Stimulated activated CD8-positive, alpha-beta memory T cell treated with anti-CD3 and anti-CD28 coated beads, Interleukin-2, amount 100 ng/mL, for 1 hour (primary cell): Measurements from ENCODE around the gene MMAB.
A peak's percentile ranks its signal among the peaks of the same experiment; 100 is the strongest.
"Not testable (repeated sequence)": the region's sequence is repeated elsewhere in the genome, so short reads cannot be mapped to it uniquely, and the experiment has no call there.

Source experiments
- DNase-seq, 2 donors: peaks; one replicate each; pipeline ENCODE4 v3.0.0-alpha.2; 2020; ENCODE audit warnings: low read depth in 2 of 2

The MMAB gene

DNA sequence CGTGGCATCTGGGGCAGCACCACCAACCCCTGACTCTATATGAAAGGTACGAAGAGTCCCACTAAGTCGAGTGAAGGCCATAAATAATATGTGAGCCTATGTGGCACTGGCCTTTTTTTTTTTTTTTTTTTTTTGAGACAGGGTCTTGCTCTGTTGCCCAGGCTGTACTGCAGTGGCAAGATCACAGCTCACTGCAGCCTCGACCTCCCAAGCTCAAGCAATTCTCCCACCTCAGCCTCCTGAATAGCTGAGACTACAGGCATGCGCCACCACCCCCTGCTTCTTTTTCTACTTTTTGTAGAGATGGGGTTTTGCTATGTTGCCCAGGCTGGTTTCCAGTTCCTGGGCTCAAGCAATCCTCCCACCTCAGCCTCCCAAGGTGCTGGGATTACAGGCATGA is 28.8 kb upstream of the MMAB start:
- not testable (repeated sequence) for DNase-seq

DNA sequence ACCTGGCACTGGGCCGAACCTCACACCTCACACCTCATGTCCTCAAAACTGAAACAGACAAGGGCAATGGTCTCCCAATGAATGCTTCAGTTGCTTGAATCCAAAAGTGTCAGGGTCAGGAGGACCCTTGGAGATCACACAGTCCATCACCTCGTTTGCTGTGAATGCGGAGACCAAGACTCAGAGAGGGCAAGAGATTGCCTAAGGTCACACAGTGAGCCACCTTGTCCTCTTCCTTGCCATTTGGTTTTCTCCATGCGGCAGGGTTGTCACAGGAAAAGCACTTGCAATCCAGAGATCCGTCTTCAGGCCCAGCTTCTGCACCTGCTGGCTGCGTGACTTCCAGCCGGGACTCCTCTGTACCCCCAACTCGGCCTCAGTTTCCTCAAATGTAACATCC is 28.3 kb upstream of the MMAB start:
- no peak for DNase-seq

DNA sequence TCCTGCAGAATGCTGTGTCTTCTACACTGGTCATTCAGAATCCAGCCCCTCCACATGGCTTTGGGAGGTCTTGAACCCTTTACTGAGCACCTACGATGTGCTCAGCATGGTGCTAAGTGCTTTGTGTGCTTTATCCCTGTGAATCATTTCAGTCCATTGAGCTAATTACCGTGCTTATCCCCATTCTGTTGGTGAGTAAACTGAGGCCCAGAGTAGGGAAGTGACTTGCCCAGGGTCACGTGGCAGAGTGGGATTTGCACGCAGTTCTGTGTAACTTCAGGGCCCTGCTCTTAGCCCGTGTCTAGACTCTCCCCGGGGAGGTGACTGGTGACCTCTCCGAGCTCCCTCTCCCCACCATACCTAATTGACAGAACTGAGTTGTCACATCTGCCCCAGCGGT is 27.7 kb upstream of the MMAB start:
- DNase-seq = no peak

DNA sequence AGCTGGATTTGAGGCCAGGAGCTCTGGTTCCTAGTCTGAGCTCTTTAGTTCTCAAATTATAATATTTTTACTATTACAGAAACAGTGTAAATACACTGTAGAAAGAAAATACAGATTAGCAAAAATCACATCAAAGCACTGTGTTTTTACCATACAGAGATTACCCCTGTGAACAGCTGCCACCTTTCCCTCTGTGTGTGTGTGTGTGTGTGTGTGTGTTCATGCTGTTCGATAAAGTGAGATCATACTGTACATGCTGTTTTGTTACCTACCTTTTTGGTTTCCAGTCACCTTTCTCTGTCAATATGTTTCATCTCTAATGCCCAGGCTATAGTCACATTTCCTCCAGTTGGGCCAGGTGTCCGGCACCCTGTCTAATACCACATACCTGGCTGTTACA is 27.2 kb upstream of the MMAB start:
- no peak for DNase-seq

DNA sequence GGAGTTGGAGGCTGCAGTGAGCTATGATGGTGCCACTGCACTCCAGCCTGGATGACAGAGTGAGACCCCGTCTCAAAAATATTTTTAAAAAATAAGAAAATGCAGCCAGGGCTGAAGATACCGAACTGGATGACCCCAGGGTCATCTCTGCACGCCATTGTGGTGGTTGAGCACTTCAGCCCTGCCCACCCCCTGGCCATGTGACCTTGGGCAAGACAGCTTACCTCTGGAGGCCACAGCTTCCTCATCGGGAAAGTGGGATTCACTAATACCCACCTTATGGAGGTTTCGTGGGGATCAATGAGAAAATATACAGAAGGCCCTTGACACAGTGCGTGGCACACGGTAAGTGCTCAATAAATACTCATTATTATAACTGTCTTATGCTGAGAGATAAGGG is 25.8 kb upstream of the MMAB start:
- DNase-seq = no peak

DNA sequence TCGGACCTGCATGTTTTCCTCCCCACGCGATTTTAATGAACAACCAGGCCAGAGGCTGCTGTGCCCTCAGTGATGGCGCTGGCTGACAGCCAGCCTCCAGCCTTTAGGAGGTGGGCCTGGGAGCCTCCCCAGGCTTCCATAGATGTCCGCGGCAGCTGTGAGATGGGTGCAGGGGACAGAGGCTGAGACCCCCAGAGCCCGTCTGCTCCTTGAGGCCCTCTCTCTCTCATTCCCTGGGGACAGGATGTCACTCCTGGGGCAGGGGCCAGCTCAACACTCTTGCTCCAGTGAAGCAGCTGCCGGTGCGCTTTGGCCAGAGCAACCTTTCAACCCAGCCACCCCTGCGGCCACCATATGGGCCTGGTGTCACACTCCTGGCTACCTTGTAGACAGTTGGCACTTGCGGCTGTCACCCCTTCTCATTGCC is 25.1 kb upstream of the MMAB start:
- DNase-seq = no peak

DNA sequence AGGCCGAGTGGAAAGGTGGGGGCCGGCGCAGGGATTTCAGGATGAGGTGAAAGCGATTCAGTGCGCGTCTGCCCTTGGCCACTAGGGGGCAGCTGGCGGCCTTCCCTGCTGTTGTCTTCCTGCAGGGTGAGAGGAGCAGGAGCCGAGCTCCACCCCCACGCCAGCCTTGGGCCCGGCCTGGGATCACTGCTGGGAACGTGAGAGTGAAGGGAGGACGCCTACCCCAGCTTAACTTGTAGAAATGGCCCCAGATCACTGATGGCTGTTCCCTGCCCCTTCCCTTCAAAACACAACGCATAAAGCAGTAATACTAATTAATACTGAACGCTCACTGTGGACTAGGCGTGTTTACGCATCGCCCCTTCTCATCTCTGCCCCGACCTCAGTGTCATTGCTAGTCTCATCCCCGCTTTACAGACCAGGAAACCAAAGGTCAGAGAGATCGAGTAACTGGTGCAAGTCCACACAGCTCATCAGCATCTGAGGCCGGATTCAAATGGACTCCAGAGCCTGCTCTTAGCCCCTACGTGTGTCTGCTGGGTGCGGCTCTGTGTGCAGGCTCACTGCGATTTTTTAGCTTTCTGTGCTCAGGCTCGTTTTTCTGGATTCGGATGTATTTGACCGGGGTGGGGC is 24.6 kb upstream of the MMAB start:
- DNase-seq = peak; percentile 22 to 36

DNA sequence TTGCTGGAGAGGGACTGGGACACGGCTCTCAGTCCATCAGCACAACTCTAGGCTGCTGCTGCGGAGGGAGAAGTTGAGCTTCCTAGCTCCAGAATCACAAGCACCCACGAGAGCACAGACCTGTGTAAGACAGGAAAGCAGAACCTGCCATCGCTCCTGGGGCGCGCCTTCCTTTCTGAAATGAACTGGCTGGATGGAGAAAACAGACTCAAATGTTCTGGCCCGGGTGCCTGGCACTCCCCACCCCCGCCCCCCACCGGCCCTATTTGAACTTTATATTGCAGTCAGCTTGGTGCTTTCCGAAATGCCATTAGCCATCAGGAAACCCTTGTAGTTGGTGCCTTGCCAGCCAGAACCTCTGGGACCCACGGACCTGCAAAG is 24.1 kb upstream of the MMAB start:
- no peak for DNase-seq

DNA sequence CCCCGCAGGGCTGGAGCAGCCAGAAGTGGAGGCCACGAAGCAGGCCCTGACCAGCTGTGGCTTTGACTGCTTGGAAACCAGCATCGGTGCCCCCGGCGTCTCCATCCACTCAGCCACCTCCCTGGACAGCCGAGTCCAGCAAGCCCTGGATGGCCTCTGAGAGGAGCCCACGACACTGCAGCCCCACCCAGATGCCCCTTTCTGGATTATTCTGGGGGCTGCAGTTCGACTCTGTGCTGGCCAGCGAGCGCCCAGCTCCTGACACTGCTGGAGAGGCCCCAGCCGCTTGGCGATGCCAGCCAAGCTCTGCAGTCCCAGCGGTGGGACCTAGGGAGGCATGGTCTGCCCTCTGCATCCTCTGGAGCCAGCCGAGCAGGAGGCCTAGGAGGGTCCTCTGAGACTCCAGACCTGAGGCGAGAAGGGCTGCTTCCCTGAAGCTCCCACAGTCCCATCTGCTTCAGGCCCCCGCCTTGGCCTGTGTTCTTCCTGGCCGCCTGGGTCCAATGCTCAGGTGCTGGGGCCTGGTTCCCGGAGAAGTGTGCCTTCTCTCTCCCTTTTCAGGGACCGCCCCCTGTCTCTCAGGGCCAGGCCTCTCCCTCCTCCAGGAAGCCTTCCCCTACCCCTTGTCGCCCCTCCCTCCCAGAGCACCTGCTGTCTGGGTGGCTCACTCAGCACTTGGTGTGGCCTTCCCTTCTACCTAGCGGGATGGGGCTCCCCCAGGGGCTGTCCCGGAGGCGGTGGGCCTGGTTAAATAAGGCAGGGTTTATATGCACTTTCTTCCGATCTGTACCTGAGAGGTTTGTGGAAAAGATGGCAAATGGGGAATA is 23.3 kb upstream of the MMAB start:
- DNase-seq = no peak

DNA sequence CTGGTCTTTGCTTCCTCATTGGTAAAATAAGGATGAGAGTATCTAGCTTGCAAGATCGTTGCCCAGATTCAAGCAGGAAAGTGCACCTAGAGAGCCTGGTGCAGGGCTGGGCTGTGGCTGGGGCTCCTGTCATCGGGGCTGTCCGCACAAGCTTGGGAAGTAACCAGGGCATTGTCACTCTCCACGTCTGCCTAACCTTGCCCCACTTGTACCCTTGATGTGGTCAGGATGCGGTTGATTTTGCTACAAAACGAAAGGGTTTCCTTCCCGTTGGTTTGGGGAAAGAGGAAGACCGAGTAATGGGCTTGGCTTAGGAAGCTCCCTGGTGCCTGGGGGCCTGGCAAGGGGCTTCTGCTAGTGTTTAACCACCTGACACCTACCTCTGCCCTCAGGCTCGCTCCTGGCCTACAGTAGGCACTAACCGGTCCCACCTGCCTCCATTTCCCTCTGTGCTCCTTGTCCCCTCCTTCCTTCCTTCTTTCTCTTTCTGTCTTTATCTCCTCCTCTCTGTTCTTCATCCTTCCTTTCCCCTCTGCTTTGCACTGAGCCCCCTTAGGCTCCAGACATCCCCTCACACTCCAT is 22.1 kb upstream of the MMAB start:
- DNase-seq = no peak

DNA sequence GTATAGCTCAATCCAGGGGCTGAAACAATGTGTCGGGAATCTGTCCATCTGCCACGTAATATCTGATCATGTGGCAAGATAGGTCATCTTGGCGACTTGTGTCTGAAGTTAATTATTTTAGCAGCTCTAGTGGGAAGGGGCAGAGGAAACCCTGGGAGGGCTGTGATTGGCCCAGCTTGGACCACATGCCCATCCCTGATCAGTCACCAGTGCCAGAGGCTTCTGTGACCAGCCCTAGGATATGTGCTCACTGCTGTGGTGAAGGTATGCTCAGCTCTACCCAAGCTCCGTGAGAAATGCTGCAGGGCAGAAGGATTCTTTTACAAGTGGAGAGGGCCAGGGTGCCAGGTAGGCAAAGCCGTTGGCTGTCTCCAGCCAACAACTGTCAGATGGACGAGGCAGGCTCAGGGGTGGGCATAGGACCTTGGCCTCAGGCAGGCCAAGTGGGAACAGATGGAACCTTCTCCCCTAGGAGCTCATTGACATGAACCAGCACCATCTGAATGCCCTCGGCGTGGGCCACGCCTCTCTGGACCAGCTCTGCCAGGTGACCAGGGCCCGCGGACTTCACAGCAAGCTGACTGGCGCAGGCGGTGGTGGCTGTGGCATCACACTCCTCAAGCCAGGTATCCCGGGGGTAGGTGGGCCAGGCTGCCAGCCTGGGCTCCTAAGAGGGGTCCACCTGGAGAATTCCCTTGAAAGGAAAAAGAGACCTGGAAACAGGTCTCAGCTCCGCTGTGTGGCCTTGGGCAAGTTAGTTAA is 21.4 kb upstream of the MMAB start:
- DNase-seq = no peak

DNA sequence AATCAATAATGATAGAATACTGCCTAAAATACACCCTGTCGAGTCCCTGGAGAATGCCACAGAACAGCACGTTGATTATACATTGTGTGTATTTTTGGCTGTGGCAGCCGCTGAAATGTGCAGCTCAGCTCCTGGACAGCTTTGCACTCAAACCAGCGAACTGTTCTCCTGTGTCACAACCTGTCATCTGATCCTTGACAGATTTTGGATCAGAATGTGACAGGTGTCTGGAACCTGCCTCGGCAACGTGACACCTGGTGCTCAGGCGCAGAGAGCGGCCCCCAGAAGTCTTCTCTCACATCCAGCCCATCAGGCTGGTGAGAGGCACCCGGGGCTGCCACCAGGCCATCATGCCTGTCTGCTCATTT is 19.6 kb upstream of the MMAB start:
- no peak for DNase-seq

DNA sequence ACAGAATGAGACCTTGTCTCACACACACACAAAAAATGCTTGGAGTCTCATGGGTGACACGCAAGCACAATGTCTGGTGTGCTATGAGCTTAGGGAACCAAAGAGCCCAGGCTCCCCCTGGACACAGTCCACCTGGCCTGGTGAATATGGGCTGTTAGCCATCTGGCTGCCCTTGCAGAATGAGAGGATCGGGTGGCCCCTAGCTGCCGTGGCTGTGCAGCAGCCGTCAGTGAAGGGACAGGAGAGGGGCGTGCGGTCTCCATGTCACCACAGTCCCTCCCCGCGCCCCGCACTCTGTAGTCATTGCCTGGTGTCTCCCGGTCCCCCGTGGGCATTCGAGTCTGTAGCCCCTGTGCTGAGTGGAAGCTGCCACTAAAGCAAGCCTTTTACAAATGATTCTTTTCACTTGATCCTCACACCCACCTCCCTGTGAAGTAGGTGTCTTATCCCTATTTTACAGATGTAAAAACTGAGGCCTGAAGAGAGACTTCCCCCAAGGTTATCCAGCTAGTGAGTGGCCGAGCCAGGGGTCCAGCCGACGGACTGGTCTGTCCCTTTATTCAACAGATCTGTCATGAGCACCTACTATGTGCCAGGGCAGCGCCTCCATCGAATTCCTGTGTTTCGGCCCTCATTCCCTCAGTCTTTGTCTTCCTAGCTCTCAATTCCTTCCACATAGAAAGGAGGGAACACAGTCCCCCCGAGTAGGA is 19.0 kb upstream of the MMAB start:
- DNase-seq = no peak

DNA sequence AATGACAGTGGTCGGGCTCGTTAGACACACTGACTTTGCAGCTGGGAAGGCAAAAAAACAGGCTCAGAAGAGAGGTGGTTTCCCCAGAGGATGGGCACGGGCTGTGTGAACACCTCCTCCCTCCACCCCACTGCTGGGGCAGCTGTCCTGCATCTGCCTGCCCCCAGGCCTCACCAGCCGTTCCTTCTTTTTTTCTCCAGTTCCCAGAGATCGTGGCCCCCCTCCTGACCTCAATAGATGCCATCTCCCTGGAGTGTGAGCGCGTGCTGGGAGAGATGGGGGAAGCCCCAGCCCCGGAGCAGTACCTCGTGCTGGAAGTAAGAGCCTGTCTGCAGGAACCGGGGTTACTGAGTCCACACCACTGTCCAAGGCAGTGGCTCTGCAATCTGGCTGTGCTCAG is 17.7 kb upstream of the MMAB start:
- DNase-seq = no peak

DNA sequence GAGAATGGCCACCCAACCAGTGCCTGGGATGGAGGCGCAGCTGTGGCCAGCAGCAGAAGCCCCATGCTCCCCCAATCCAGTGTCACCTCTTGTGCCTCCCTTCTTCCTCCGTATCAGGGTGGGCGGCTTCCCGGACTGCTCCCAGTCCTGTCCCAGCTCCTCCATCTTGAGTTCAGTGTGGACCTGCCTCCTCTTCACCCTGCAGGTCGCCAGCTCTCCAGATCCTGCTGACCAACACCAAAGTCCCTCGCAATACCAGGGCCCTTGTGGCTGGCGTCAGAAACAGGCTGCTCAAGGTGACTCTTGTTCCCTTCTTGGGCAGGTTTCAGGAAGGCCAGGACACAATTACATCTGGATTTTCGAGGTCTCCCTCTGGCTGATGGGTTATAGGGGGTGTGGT is 17.3 kb upstream of the MMAB start:
- no peak for DNase-seq

DNA sequence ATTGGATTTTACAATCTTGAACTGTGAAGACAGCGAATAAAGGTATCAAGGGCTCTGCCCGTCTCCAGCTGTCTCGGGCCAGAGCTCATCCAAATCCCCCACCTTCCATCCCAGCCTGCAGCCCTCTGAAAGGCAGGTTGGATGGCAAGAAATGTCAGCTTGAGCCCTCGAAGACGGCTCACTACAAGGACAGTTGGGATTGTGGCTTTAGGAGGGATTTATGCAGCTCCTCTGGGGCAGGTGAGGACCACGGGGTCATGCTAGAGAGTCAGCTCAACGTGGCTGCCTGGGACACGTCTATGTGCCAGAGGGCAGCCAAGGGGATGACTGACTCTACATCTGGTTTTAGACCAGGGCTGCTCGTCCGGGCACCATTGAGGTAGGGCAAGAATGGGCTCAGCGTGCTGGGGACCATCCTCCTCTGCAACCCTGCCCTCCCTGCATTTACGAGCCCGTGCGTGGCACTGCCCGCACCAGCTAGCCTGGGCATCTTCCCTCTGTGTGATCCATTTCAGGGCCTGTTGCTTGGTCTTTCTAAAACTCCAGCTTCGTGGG is 16.5 kb upstream of the MMAB start:
- no peak for DNase-seq

DNA sequence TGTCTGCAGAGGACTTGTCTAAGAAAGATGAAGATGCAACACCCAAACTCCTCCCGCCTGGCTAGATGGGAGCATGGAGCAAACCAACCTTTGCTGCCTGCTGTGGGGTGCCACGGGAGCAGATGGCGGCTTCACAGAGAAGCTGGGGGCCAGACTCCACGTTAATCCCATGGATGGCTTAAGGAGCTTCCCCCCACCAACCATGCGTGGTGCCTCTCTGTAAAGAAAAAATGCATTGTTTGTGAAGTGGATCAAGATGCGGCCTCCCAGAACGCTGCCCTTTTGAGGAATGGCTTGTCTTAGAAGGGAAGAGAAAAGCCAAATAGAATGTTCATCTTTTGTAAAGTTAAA is 15.9 kb upstream of the MMAB start:
- DNase-seq = no peak

DNA sequence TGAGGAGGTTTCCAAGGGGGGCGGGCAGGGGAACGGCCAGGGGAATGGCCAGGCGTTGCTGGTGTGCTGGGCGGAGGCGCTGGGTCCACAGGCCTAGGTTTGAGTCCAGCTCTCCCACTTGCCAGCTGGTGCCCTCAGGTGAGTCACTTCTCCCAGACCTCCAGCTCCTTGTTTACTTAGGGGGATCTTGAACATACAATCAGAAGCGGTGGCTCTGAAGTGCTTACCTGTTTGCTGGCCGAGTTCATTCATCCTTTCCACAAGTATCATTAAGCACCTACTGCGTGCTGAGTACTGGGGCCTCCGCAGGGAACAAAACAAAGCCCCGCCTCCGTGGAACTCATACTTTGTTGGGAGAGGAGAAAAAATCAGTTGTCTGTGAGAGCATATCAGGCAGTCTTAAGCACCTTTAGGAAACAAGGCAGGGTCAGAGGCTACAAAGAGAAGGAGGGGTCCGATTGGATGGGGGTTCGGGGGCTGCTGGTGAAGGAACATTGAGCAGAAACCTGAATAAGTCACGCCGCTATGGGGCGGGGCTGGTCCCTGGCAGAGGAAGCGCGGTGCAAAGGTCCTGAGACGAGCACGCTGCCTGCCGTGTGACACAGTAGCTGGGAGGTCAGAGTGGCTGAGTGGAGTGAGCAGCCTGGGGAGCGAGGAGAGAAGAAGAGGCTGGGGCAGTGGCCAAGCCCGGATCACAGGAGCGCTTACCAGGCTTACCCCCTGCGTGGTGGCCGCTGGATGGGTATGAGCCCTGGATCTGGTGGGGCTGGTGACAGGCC is 15.3 kb upstream of the MMAB start:
- DNase-seq = no peak

DNA sequence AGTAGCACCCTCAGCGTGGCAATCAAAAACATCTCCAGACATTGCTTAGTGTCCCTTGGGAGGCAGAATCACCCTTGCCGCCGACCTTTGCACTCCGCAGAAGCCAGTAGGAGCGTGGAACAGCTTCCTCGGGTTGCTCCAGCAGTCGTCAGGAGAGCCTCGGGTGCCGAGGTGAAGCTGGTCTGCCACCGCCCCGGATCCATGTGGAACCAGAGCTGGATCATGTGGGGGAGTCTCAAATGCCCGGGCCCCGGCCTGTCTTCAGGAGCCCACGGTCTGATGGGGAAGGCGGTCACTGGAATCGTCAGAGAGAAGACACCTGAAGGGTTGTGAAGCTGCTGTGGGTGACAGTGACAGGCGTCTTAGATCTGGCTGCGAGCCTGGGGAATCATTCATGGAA is 14.6 kb upstream of the MMAB start:
- no peak for DNase-seq

DNA sequence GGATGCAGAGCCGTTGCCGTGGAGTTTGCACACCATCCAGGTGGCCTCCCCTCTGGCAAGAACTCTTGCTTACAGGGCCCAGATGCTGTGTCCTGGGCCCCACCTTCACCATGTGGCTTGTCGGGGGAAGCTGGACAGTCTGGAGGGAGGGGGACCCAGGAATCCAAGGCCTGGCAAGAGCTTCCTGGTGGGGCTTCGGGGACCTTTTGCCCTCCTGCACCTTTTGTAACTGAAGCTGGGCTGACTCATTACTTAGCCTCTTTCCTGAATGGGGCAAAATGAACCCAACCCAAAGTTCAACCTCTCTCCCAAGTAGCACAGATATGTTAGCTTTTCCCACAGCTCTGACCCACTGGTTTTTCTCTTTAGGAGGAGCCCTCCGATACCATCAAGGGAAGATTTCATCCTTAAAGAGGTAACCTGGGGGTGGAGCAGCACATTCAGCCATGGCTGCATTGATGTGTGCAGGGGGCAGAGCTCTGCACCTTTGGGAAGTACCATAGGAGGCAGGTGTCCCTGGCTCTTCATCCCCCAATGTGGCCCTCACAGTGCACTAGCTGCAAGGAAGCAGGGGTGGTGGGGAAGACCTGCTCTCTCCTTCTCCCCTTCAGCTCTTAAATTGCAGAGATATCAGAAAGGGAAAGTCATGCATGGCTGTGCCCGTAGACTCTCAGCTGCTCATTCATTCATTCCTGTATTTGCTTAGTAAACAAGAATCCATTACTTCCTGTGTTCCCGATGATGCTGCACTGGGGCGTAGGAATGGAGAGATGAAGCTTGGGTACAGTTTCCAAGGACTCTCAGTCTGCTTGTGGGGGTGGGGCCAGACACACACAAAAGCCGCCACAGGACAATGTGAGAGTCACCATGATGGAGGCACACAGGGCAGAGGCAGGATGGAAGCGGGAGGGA is 13.3 kb upstream of the MMAB start:
- DNase-seq = no peak
